Breast epithelium (tissue), 4 donors: Measurements from ENCODE around the gene SPATA9. TPM values are rescaled to one million over a fixed set of nuclear protein-coding genes. Genes with fewer than 3 reads are reported as not detected.

ENCODE experiments used
- DNase-seq, 2 donors: peaks; one replicate each; pipeline ENCODE4 v3.0.0-alpha.2; 2019; ENCODE audit warnings: low spot score in 2 of 2
- H3K27ac ChIP-seq, 2 donors: fragments of 200-600 bp; sonication (generic) in 1 of 2; one replicate each; pipeline ENCODE4 v1.5.1; 2016 to 2019; ENCODE audit warnings: mild to moderate bottlenecking in 1 of 2
- H3K27me3 ChIP-seq, 2 donors: fragments of 200-600 bp; sonication (generic) in 1 of 2; one replicate each; pipeline versions ENCODE4 v1.5.1 to v1.6.0; 2017 to 2019; ENCODE audit warnings: control low read depth in 1 of 2, mild to moderate bottlenecking in 1 of 2
- H3K36me3 ChIP-seq: fragments of 200-600 bp; one replicate; pipeline ENCODE4 v1.5.1; 2019
- H3K4me1 ChIP-seq, 2 donors: fragments of 200-600 bp; sonication (generic); one replicate each; pipeline ENCODE4 v1.5.1; 2016 to 2019; ENCODE audit warnings: control low read depth in 1 of 2
- H3K4me3 ChIP-seq, 3 donors: fragments of 200-600 bp; sonication (generic); 1 replicate in 2 of 3; 2 replicates in 1 of 3; pipeline ENCODE4 v1.5.1; 2016 to 2019; ENCODE audit warnings: mild to moderate bottlenecking in 3 of 3, moderate library complexity in 2 of 3
- H3K9me3 ChIP-seq, 2 donors: fragments of 200-600 bp; sonication (generic) in 1 of 2; one replicate each; pipeline ENCODE4 v1.5.1; 2016 to 2019; ENCODE audit warnings: control low read depth in 1 of 2
- CTCF ChIP-seq, 3 donors: fragments of 450-650 bp; IDR thresholded peaks; one replicate each; pipeline ENCODE4 v1.5.1; 2016 to 2017; ENCODE audit warnings: antibody characterized with exemption in 3 of 3, mild to moderate bottlenecking in 3 of 3, moderate library complexity in 3 of 3
- POLR2A ChIP-seq: fragments of 450-650 bp; IDR thresholded peaks from one replicate; pipeline ENCODE4 v1.6.1; 2016; ENCODE audit warnings: antibody characterized with exemption, mild to moderate bottlenecking, moderate library complexity
- POLR2AphosphoS5 ChIP-seq, 3 donors: sonication (generic); formaldehyde crosslinking; IDR thresholded peaks; one replicate each; pipeline ENCODE4 v1.6.1; 2017; ENCODE audit warnings: antibody characterized with exemption in 3 of 3
- intact Hi-C: fragments of 100-400 bp; cut with DNase I; formaldehyde crosslinking; loops from one replicate; pipeline ENCODE4 v1.15.1; 2023; ENCODE audit warnings: low total_unique reads
- total RNA-seq, 3 donors: library from RNA; depleted of rRNA; stranded (reverse); fragments of >200 nt; gene quantifications; one replicate each; pipeline ENCODE4 v1.1.0, GENCODE V29; 2016

The SPATA9 gene
- total RNA-seq, 3 donors from 2014 or later = 0.32 to 0.33 TPM; not detected in 1

DNA sequence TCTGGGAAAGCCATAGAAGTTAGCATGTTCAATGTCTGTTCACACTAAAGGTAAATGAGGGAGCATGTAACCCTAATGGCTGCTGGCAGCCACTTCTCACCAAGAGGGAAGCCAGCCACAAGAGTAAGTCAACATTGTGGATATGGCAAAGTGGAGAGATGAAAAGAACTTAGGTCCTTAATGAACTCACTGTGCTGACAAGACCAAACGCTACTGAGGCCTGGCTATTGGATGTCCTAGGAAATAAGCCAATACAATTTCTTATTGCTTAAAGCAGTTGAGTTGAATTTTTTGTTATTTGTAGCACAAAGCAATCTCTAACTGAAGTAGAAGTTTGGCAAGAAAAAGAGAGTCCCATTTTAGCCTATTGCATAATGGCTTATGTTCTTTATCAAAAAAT lies 56.1 kb downstream of the SPATA9 start:
- H3K27me3 ChIP-seq = no peaks in the 10 kb centered on the region
- no peaks in the 10 kb centered on the region for H3K36me3 ChIP-seq
- intact Hi-C loops = no loop called here
- H3K9me3 ChIP-seq = no peaks in the 10 kb centered on the region
- no peak overlapping the region for H3K4me3 ChIP-seq
- TF ChIP-seq POLR2A (no peak), CTCF (IDR thresholded peaks at IDR 0.05) (no peak), POLR2AphosphoS5 (IDR thresholded peaks at IDR 0.05) (no peak)
- DNase-seq = no peak
- H3K27ac ChIP-seq = no peak overlapping the region
- no peaks in the 10 kb centered on the region for H3K4me1 ChIP-seq

DNA sequence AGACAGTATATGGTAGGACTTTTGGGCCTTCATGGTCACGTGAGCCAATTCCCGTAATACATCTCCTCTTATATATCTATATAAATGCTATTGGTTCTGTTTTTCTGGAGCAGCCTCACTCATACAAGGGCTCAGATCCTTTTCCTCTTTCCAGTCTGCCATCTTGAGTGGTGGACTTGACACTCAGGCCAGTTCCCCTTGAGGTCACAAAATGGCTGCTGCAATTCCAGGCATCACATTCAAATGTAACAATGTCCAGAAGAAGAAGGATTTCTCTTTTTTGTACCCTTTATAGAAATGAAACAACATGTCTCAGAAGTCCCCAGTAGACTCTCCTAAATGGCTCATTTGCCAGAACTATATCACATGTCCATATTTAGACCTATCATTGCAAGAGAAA lies 58.4 kb downstream of the SPATA9 start:
- Histone ChIP-seq H3K4me1 (peaks cover 0 to 4% of the 10 kb centered on the region in 2 donors), H3K36me3 (no peaks in the 10 kb centered on the region), H3K4me3 (no peak overlapping the region), H3K9me3 (no peaks in the 10 kb centered on the region), H3K27me3 (no peaks in the 10 kb centered on the region), H3K27ac (no peak overlapping the region)
- no peak for DNase-seq
- intact Hi-C loops = no loop called here
- no peak for TF ChIP-seq POLR2A
- TF ChIP-seq CTCF (IDR thresholded peaks at IDR 0.05) = no peak
- TF ChIP-seq POLR2AphosphoS5 (IDR thresholded peaks at IDR 0.05) = no peak

- TF ChIP-seq POLR2AphosphoS5 (IDR thresholded peaks at IDR 0.05) = no peak
- no peak for TF ChIP-seq POLR2A
- no peak for TF ChIP-seq CTCF (IDR thresholded peaks at IDR 0.05)
- Histone ChIP-seq H3K36me3 (no peaks in the 10 kb centered on the region), H3K4me1 (peaks cover 0 to 4% of the 10 kb centered on the region in 2 donors), H3K27me3 (no peaks in the 10 kb centered on the region), H3K4me3 (no peak overlapping the region), H3K9me3 (no peaks in the 10 kb centered on the region), H3K27ac (no peak overlapping the region)
- DNase-seq = no peak
- intact Hi-C loops = no loop called here
These were observed 59.1 kb downstream of the SPATA9 start for GRCh38 chr5:95623706-95624105.

DNA sequence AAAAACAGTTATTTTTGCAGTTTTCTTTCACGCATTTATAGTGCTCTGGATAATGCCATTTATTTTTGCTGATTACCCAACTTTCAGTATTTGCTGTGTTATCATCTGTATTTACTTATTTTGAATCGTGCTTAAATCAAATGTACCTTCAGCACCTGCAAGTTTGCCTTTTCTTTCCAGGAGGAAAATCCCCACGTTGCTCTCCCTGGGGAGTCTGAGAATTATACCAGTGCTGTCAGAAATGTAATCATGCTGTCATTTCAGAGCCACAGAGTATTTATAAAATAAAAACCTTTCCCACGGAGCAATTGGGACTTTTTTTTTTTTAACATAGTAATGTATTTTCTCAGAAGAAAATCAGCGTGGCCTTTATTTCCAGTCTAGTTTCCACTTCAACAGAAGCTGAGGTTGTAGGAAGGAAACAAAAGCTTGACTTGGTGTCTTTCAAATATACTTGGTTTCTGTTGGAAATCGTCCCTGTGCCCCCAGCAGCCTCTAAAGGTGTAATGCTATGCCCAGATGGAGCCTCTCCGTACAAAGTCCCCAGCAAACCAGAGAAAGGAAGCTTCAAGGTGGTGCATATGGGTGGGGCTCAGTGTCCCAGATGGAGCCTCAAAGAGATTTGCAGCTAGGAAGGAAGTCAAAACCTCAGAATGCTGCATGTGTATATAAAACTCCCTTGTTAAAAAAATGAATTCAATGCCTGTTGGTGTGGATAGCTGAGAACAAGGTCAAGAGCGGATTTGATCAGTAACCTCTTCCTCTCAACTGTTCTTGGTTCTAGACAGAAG lies 60.8 kb downstream of the SPATA9 start:
- intact Hi-C loops = no loop called here
- no peaks in the 10 kb centered on the region for H3K9me3 ChIP-seq
- H3K4me1 ChIP-seq = peaks cover 0 to 4% of the 10 kb centered on the region in 2 donors
- H3K4me3 ChIP-seq = peak overlapping the region in 1 of 3 donors; percentile 57
- DNase-seq = no peak
- H3K36me3 ChIP-seq = no peaks in the 10 kb centered on the region
- TF ChIP-seq CTCF (IDR thresholded peaks at IDR 0.05) = no peak
- TF ChIP-seq POLR2A = no peak
- TF ChIP-seq POLR2AphosphoS5 (IDR thresholded peaks at IDR 0.05) = no peak
- no peak overlapping the region for H3K27ac ChIP-seq
- H3K27me3 ChIP-seq = no peaks in the 10 kb centered on the region
